ENCODE measurements around the gene TXN. TPM values are rescaled to one million over a fixed set of nuclear protein-coding genes. Genes with fewer than 3 reads are reported as not detected.

Gene TXN
- 100 to 1,000 TPM; 291 to 881 (median 555) TPM for polyA plus RNA-seq
- long read RNA-seq, donor 1, transcript TXN-202 (5 exons, 869 nt): major isoform, 829 of 905 reads
- long read RNA-seq, donor 1, transcript TXN-203 (2 exons, 540 nt): minor isoform, 5 of 905 reads
- long read RNA-seq, donor 1, partial matches to known transcripts: 55 of 905 reads
- long read RNA-seq, donor 1, other reads (novel, unspliced or antisense): 16 of 905 reads
- long read RNA-seq, donor 2, transcript TXN-202 (5 exons, 869 nt): major isoform, 169 of 176 reads
- long read RNA-seq, donor 2, partial matches to known transcripts: 5 of 176 reads
- long read RNA-seq, donor 2, other reads (novel, unspliced or antisense): 0 of 176 reads
- long read RNA-seq, donor 3, transcript TXN-203 (2 exons, 540 nt): minor isoform, 8 of 355 reads
- long read RNA-seq, donor 3, transcript TXN-202 (5 exons, 869 nt): major isoform, 288 of 355 reads
- long read RNA-seq, donor 3, partial matches to known transcripts: 54 of 355 reads
- long read RNA-seq, donor 3, other reads (novel, unspliced or antisense): 5 of 355 reads
- long read RNA-seq, donor 4, transcript TXN-202 (5 exons, 869 nt): major isoform, 23 of 23 reads
- long read RNA-seq, donor 4, partial matches to known transcripts: 0 of 23 reads
- long read RNA-seq, donor 4, other reads (novel, unspliced or antisense): 0 of 23 reads
- long read RNA-seq, donor 5, transcript TXN-202 (5 exons, 869 nt): major isoform, 79 of 100 reads
- long read RNA-seq, donor 5, partial matches to known transcripts: 18 of 100 reads
- long read RNA-seq, donor 5, other reads (novel, unspliced or antisense): 0 of 100 reads
- long read RNA-seq, donor 6, transcript TXN-202 (5 exons, 869 nt): major isoform, 233 of 282 reads
- long read RNA-seq, donor 6, partial matches to known transcripts: 41 of 282 reads
- long read RNA-seq, donor 6, other reads (novel, unspliced or antisense): 5 of 282 reads
- long read RNA-seq, donor 7: 0 reads
- long read RNA-seq, donor 8, transcript TXN-202 (5 exons, 869 nt): major isoform, 21 of 21 reads
- long read RNA-seq, donor 8, partial matches to known transcripts: 0 of 21 reads
- long read RNA-seq, donor 8, other reads (novel, unspliced or antisense): 0 of 21 reads
- long read RNA-seq, donor 9, transcript TXN-202 (5 exons, 869 nt): major isoform, 73 of 73 reads
- long read RNA-seq, donor 9, partial matches to known transcripts: 0 of 73 reads
- long read RNA-seq, donor 9, other reads (novel, unspliced or antisense): 0 of 73 reads
- long read RNA-seq, donor 10, transcript TXN-203 (2 exons, 540 nt): minor isoform, 6 of 589 reads
- long read RNA-seq, donor 10, transcript TXN-202 (5 exons, 869 nt): major isoform, 527 of 589 reads
- long read RNA-seq, donor 10, partial matches to known transcripts: 36 of 589 reads
- long read RNA-seq, donor 10, other reads (novel, unspliced or antisense): 18 of 589 reads

DNA sequence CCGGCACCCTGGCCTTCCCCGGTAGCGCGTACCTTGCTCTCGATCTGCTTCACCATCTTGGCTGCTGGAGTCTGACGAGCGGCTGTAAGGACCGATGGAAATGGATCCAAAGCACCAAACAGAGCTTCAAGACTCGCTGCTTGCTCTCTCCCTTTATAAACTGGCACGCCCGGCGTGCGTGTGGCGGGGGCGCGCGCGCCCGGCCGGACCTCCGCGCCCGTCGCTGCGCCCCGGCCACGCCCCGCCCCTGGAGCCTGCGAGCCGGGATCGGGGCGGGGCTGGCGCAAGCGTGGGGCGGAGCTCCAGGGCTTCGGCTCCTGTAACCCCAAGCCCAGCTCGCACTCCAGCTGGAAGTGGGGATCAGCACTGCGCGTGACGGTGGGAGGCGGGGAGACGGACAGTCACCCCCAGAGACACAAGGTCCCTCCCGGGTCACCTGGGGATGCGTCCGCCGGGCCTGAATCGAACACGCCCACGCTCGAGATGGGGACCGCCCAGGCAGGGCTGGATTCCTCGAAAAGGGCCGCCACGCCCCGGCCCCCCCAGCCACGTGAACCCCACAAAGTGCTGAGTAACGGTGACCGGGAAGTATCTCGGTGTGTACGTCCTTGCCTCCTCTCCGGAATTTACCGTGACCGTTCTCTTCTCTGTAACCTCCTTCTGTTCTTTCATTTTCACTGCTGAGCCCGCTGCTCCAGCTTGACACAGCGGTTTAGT, at the start of gene TXN:
Gene TXN (minus strand): TSS at position 128 of the 717 bp plus-strand sequence. CDS start 72 bp downstream, at position 56.
- Histone ChIP-seq H3K36me3 (ENCODE audit: control insufficient read depth in 3 of 3, insufficient read depth in 2 of 3, low read depth in 1 of 3, low read length in 3 of 3) (no peaks in the 10 kb centered on the region), H3K9me3 (ENCODE audit: control insufficient read depth in 2 of 2, insufficient read depth in 1 of 2, low read depth in 1 of 2, low read length in 1 of 2) (no peaks in the 10 kb centered on the region), H3K4me3 (ENCODE audit: low read depth in 1 of 3, low read length in 3 of 3) (peak within 1 kb of the TSS; percentile 86 to 99 (median 90)), H3K4me1 (ENCODE audit: control insufficient read depth in 3 of 3, insufficient read depth in 2 of 3, low read depth in 1 of 3, low read length in 2 of 3) (peaks cover 11 to 36% (median 15%) of the 10 kb centered on the region in 3 donors), H3K27me3 (ENCODE audit: control insufficient read depth in 3 of 3, insufficient read depth in 3 of 3, low read length in 3 of 3) (no peaks in the 10 kb centered on the region), H3K27ac (ENCODE audit: low read depth in 1 of 3, low read length in 2 of 3) (peak within 1 kb of the TSS; percentile 94 to 99 (median 99))
- FAIRE-seq (no peak), DNase-seq (peak; percentile 92 to 97)
- 0 to 1% (median 0%) methylated on average over 46 to 65 of the region's 65 CpGs for WGBS, 3 donors

DNA sequence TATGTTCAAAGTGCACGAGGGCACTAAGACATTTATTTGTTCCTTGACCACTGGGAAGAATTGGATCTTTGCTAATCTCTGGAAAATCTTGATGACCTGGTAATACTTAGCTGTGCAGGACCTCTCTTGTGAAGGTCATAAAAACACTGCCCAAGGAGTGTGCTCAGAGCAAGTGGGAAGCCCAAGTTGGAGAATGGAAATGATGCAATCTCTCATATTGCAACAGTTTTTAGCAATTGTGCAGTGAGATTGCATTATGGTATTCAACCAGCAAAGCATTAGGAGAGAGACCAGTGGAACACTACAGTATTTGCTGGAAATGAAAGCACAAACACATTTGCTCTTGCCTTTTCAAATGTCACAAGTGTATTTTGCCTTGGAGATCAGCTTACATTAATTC, 46.8 kb upstream of the TXN start:
- 74 to 86% (median 75%) methylated on average over 1 of the region's 1 CpG for WGBS, 3 donors
- DNase-seq (peak in 1 of 2 donors; percentile 41), FAIRE-seq (no peak)
- H3K27me3 ChIP-seq (ENCODE audit: control insufficient read depth in 3 of 3, insufficient read depth in 3 of 3, low read length in 3 of 3): no peaks in the 10 kb centered on the region
- no peaks in the 10 kb centered on the region for H3K9me3 ChIP-seq (ENCODE audit: control insufficient read depth in 2 of 2, insufficient read depth in 1 of 2, low read depth in 1 of 2, low read length in 1 of 2)
- H3K36me3 ChIP-seq (ENCODE audit: control insufficient read depth in 3 of 3, insufficient read depth in 2 of 3, low read depth in 1 of 3, low read length in 3 of 3): no peaks in the 10 kb centered on the region
- peaks cover 0 to 6% (median 2%) of the 10 kb centered on the region in 3 donors for H3K4me1 ChIP-seq (ENCODE audit: control insufficient read depth in 3 of 3, insufficient read depth in 2 of 3, low read depth in 1 of 3, low read length in 2 of 3)
- H3K27ac ChIP-seq (ENCODE audit: low read depth in 1 of 3, low read length in 2 of 3): no peak overlapping the region
- H3K4me3 ChIP-seq (ENCODE audit: low read depth in 1 of 3, low read length in 3 of 3): no peak overlapping the region

DNA sequence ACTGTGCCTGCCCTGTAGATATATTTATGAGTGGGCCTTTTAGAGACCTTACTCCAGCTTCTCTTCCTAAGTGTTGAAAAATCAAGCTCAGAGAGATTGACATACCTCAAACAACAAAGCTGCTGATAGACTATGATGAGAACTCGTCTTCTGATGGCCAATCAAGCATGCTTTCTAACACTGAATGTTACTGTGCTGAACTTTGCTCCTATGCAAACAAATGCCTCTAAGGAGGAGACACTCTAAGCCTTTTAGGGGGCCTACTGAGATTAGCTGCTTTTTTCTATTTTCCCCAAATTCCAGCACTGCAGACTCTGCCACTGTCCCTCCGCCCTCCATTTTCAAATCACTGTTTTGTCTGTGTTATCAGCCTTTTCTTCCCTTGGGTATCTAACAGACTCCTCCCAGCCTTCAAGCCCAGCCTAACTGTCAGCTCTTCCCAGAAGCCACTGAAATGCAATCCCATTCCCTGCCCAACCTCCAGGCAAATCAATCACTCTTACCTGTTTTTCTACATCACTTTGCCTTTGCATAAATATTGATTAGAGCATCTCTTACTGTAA, 41.8 kb upstream of the TXN start:
- Histone ChIP-seq H3K9me3 (ENCODE audit: control insufficient read depth in 2 of 2, insufficient read depth in 1 of 2, low read depth in 1 of 2, low read length in 1 of 2) (no peaks in the 10 kb centered on the region), H3K36me3 (ENCODE audit: control insufficient read depth in 3 of 3, insufficient read depth in 2 of 3, low read depth in 1 of 3, low read length in 3 of 3) (no peaks in the 10 kb centered on the region), H3K27ac (ENCODE audit: low read depth in 1 of 3, low read length in 2 of 3) (no peak overlapping the region), H3K4me1 (ENCODE audit: control insufficient read depth in 3 of 3, insufficient read depth in 2 of 3, low read depth in 1 of 3, low read length in 2 of 3) (peaks cover 0 to 11% (median 5%) of the 10 kb centered on the region in 3 donors), H3K4me3 (ENCODE audit: low read depth in 1 of 3, low read length in 3 of 3) (no peak overlapping the region), H3K27me3 (ENCODE audit: control insufficient read depth in 3 of 3, insufficient read depth in 3 of 3, low read length in 3 of 3) (no peaks in the 10 kb centered on the region)
- no peak for FAIRE-seq
- DNase-seq: peak in 1 of 2 donors; percentile 48
- 32 to 67% (median 49%) methylated on average over 2 of the region's 2 CpGs for WGBS, 3 donors

DNA sequence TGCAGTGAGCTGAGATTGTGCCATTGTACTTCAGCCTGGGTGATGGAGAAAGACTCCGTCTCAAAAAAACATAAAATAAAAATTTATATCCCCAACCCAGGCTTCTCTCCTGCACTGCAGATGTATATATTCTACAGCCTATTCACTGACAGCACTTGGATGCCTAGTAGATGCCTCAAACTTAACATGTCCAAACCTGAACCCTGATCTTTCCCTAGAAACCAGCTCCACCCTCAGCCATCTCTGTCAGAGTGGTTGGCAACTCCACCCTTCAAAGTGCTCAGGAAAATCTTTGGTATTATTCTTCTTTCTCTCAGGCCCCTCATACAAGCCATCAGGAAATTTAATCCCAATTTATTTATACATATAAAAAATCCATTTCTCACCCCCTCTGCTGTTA, 36.9 kb upstream of the TXN start:
- H3K9me3 ChIP-seq (ENCODE audit: control insufficient read depth in 2 of 2, insufficient read depth in 1 of 2, low read depth in 1 of 2, low read length in 1 of 2): no peaks in the 10 kb centered on the region
- no peaks in the 10 kb centered on the region for H3K27me3 ChIP-seq (ENCODE audit: control insufficient read depth in 3 of 3, insufficient read depth in 3 of 3, low read length in 3 of 3)
- no peaks in the 10 kb centered on the region for H3K36me3 ChIP-seq (ENCODE audit: control insufficient read depth in 3 of 3, insufficient read depth in 2 of 3, low read depth in 1 of 3, low read length in 3 of 3)
- H3K4me1 ChIP-seq (ENCODE audit: control insufficient read depth in 3 of 3, insufficient read depth in 2 of 3, low read depth in 1 of 3, low read length in 2 of 3): peaks cover 0 to 7% (median 5%) of the 10 kb centered on the region in 3 donors
- H3K4me3 ChIP-seq (ENCODE audit: low read depth in 1 of 3, low read length in 3 of 3): no peak overlapping the region
- DNase-seq (no peak), FAIRE-seq (no peak)
- WGBS, 3 donors: 75 to 97% (median 93%) methylated on average over 1 of the region's 1 CpG
- no peak overlapping the region for H3K27ac ChIP-seq (ENCODE audit: low read depth in 1 of 3, low read length in 2 of 3)

DNA sequence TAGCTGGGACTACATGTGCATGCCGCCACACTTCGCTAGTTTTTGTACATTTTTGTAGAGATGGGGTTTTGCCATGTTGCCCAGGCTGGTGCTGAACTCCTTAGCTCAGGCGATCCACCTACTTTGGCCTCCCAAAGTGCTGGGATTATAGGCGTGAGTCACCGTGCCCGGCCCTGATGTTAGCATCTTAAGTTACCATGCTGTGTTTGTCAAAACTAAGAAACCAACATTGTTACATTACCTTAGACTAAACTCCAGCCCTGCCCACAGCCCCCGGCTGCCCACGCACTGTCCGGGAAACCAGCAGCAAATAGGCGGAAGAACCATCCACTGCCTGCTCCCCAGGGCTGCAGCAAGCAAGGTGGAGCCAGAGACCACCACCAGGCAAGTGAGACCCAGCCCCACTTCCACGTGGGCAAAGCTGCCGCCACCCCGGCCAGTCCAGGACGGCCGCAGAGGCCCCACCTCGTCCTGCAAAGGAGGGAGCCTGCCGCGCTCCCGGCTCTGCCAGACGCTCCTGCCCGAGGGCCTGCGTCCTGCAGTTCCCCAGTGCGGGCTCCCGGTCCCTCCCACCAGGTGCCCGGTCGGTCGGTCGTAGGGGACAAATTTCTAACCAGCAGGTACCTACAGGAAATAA, 35.7 kb upstream of the TXN start:
- peaks cover 0 to 5% (median 0%) of the 10 kb centered on the region in 3 donors for H3K4me1 ChIP-seq (ENCODE audit: control insufficient read depth in 3 of 3, insufficient read depth in 2 of 3, low read depth in 1 of 3, low read length in 2 of 3)
- no peak for FAIRE-seq
- H3K9me3 ChIP-seq (ENCODE audit: control insufficient read depth in 2 of 2, insufficient read depth in 1 of 2, low read depth in 1 of 2, low read length in 1 of 2): no peaks in the 10 kb centered on the region
- no peaks in the 10 kb centered on the region for H3K36me3 ChIP-seq (ENCODE audit: control insufficient read depth in 3 of 3, insufficient read depth in 2 of 3, low read depth in 1 of 3, low read length in 3 of 3)
- H3K4me3 ChIP-seq (ENCODE audit: low read depth in 1 of 3, low read length in 3 of 3): no peak overlapping the region
- H3K27ac ChIP-seq (ENCODE audit: low read depth in 1 of 3, low read length in 2 of 3): no peak overlapping the region
- WGBS, 3 donors: 93 to 95% (median 94%) methylated on average over 28 of the region's 28 CpGs
- no peak for DNase-seq
- H3K27me3 ChIP-seq (ENCODE audit: control insufficient read depth in 3 of 3, insufficient read depth in 3 of 3, low read length in 3 of 3): no peaks in the 10 kb centered on the region

DNA sequence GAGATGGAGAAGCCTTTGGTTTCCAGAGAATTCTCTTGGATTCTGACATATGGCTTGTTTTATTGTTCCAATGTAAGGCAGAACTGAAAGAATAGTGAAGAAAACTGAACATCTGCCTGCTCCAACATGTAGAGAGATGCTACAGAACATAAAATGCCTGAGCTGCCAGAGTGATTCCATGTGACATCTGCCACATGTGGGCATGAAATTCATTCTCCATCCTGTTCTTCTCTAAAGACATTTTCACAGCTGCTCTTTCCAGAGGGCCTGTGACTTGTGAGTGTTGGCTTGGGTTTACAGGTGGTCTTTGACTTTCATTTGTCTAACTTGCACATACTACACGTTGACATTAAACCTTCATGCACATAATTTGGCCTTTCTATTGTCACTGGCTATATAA, 33.7 kb upstream of the TXN start:
- FAIRE-seq (no peak), DNase-seq (no peak)
- Histone ChIP-seq H3K36me3 (ENCODE audit: control insufficient read depth in 3 of 3, insufficient read depth in 2 of 3, low read depth in 1 of 3, low read length in 3 of 3) (no peaks in the 10 kb centered on the region), H3K27me3 (ENCODE audit: control insufficient read depth in 3 of 3, insufficient read depth in 3 of 3, low read length in 3 of 3) (no peaks in the 10 kb centered on the region), H3K4me1 (ENCODE audit: control insufficient read depth in 3 of 3, insufficient read depth in 2 of 3, low read depth in 1 of 3, low read length in 2 of 3) (peaks cover 0 to 5% (median 0%) of the 10 kb centered on the region in 3 donors), H3K27ac (ENCODE audit: low read depth in 1 of 3, low read length in 2 of 3) (no peak overlapping the region), H3K9me3 (ENCODE audit: control insufficient read depth in 2 of 2, insufficient read depth in 1 of 2, low read depth in 1 of 2, low read length in 1 of 2) (no peaks in the 10 kb centered on the region), H3K4me3 (ENCODE audit: low read depth in 1 of 3, low read length in 3 of 3) (no peak overlapping the region)
- WGBS, 3 donors: 69 to 86% (median 78%) methylated on average over 1 of the region's 1 CpG

DNA sequence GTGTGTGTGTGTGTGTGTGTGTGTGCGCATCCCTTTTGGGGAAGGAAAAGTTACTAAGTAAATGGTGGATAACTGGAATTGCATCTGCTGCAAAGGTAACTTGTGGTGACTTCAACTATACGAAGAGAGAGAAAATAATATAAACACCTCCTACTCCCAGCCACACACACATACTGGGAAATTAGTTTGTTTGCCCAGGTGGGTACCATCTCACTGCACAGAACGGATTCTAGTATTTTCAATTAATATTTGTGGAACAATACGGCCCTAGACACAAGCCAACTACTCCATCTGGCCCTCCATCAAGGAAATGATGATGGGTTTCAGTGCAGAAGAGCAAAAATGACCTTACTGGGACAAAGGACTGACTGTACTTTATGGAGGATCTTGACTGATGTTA, 32.2 kb upstream of the TXN start:
- WGBS, 3 donors: 83 to 92% (median 87%) methylated on average over 4 of the region's 4 CpGs
- Histone ChIP-seq H3K27ac (ENCODE audit: low read depth in 1 of 3, low read length in 2 of 3) (no peak overlapping the region), H3K27me3 (ENCODE audit: control insufficient read depth in 3 of 3, insufficient read depth in 3 of 3, low read length in 3 of 3) (no peaks in the 10 kb centered on the region), H3K9me3 (ENCODE audit: control insufficient read depth in 2 of 2, insufficient read depth in 1 of 2, low read depth in 1 of 2, low read length in 1 of 2) (no peaks in the 10 kb centered on the region), H3K4me3 (ENCODE audit: low read depth in 1 of 3, low read length in 3 of 3) (no peak overlapping the region), H3K36me3 (ENCODE audit: control insufficient read depth in 3 of 3, insufficient read depth in 2 of 3, low read depth in 1 of 3, low read length in 3 of 3) (no peaks in the 10 kb centered on the region), H3K4me1 (ENCODE audit: control insufficient read depth in 3 of 3, insufficient read depth in 2 of 3, low read depth in 1 of 3, low read length in 2 of 3) (peaks cover 0 to 7% (median 0%) of the 10 kb centered on the region in 3 donors)
- FAIRE-seq: no peak
- no peak for DNase-seq

Measured in small intestine (tissue), 16 donors.